DND-41 (cell line): ENCODE measurements around the gene CLBA1.

Experiments used
- ATAC-seq: fragments of 200-7000 bp; cut with Tn5 transposase; 3 replicates; pipeline ENCODE4 v1.9.1; 2021; ENCODE audit warnings: low read depth; ENCODE audit not compliant: insufficient read depth
- DNase-seq: peaks from one replicate; pipeline ENCODE4 v3.0.0-alpha.2; 2020
- H2AFZ ChIP-seq: 2 replicates; pipeline ENCODE4 v1.6.0; 2012; ENCODE audit warnings: low read depth, low read length
- H3K27ac ChIP-seq: 2 replicates; pipeline ENCODE4 v1.5.1; 2012; ENCODE audit warnings: low read length, inconsistent platforms
- H3K27me3 ChIP-seq: fragments of 200-600 bp; sonication (generic); 2 replicates; pipeline ENCODE4 v1.6.0; 2012; ENCODE audit warnings: low read length, mild to moderate bottlenecking, inconsistent platforms; ENCODE audit not compliant: insufficient read depth, poor library complexity
- H3K36me3 ChIP-seq: 2 replicates; pipeline ENCODE4 v1.5.1; 2012; ENCODE audit warnings: low read length, inconsistent platforms; ENCODE audit not compliant: insufficient read depth
- H3K4me1 ChIP-seq: 2 replicates; pipeline ENCODE4 v1.5.1; 2012; ENCODE audit warnings: mild to moderate bottlenecking, low read length; ENCODE audit not compliant: insufficient read depth
- H3K4me2 ChIP-seq: 2 replicates; pipeline ENCODE4 v1.6.0; 2012; ENCODE audit warnings: mild to moderate bottlenecking, moderate library complexity, low read length, inconsistent platforms; ENCODE audit not compliant: insufficient read depth
- H3K4me3 ChIP-seq, 2 experiments: fragments of 200-600 bp in 1 of 2; shearing (Covaris generic) in 1 of 2; 2 replicates each; pipeline ENCODE4 v1.5.1; 2012 to 2016; ENCODE audit warnings: inconsistent platforms in 2 of 2, low read length in 2 of 2, mild to moderate bottlenecking in 2 of 2, low read depth in 1 of 2, moderate library complexity in 1 of 2
- H3K79me2 ChIP-seq: 2 replicates; pipeline ENCODE4 v1.6.0; 2012; ENCODE audit warnings: low read length, inconsistent platforms; ENCODE audit not compliant: insufficient read depth
- H3K9ac ChIP-seq: 2 replicates; pipeline ENCODE4 v1.6.0; 2012; ENCODE audit warnings: low read depth, mild to moderate bottlenecking, inconsistent platforms, low read length, moderate library complexity
- H3K9me3 ChIP-seq: 2 replicates; pipeline ENCODE4 v1.5.1; 2012; ENCODE audit warnings: low read length, moderate library complexity, mild to moderate bottlenecking, inconsistent platforms; ENCODE audit not compliant: insufficient read depth, severe bottlenecking
- H4K20me1 ChIP-seq: 2 replicates; pipeline ENCODE4 v1.6.0; 2012; ENCODE audit warnings: low read length; ENCODE audit not compliant: insufficient read depth
- EZH2 ChIP-seq: IDR thresholded peaks from 3 replicates; pipeline ENCODE4 v1.6.1; 2012; ENCODE audit warnings: borderline replicate concordance, low read depth, mild to moderate bottlenecking, moderate library complexity, low read length, inconsistent platforms; ENCODE audit not compliant: severe bottlenecking
- TF ChIP-seq, protein P1 (sequence below): IDR thresholded peaks from 2 replicates; pipeline ENCODE4 v1.5.1; 2012; ENCODE audit warnings: borderline replicate concordance, low read length, moderate library complexity, mild to moderate bottlenecking; ENCODE audit not compliant: poor library complexity, severe bottlenecking; ENCODE audit errors: extremely low read depth

The CLBA1 gene

DNA sequence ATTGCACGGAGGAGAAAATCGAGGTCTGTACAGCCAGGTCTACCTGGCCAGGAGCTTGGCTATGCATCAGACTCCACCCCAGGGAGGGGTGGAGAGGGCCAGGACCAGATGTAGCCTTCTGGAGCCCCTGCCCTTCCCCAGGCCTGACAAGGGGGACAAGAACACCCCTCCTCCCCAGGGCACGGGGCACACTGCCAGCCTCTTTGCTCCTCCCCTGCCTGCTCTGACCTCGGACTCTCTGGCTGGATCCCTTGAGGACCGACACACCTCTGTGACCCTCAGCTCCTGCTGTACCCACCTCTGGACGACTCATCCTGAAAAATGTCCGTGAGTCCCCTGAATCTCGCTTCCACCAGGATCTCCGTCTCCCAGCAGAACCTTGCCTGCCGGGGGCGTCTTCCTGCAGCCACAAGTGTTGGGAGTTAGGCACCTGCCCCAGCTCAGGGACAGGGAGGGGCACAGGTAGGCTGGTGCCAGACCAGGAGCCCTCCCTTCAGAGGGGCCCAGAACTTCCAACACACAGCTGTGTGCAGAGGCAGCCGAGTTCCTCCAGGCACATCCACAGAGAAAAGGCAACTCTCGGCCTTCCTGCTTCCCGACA, 29.2 kb upstream of the CLBA1 start:
- H4K20me1 ChIP-seq, result no peaks in the 10 kb centered on the region
- H3K9ac ChIP-seq, result no peak overlapping the region
- no peak overlapping the region for H3K4me2 ChIP-seq
- H3K36me3 ChIP-seq, result no peaks in the 10 kb centered on the region
- no peaks in the 10 kb centered on the region for H3K9me3 ChIP-seq
- no peak for DNase-seq
- no peaks in the 10 kb centered on the region for H3K79me2 ChIP-seq
- no peaks in the 10 kb centered on the region for H3K27me3 ChIP-seq
- H3K27ac ChIP-seq, result no peak overlapping the region
- no peak overlapping the region for H2AFZ ChIP-seq
- ATAC-seq, result no peak
- TF ChIP-seq, protein P1, sequence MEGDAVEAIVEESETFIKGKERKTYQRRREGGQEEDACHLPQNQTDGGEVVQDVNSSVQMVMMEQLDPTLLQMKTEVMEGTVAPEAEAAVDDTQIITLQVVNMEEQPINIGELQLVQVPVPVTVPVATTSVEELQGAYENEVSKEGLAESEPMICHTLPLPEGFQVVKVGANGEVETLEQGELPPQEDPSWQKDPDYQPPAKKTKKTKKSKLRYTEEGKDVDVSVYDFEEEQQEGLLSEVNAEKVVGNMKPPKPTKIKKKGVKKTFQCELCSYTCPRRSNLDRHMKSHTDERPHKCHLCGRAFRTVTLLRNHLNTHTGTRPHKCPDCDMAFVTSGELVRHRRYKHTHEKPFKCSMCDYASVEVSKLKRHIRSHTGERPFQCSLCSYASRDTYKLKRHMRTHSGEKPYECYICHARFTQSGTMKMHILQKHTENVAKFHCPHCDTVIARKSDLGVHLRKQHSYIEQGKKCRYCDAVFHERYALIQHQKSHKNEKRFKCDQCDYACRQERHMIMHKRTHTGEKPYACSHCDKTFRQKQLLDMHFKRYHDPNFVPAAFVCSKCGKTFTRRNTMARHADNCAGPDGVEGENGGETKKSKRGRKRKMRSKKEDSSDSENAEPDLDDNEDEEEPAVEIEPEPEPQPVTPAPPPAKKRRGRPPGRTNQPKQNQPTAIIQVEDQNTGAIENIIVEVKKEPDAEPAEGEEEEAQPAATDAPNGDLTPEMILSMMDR, result no peak
- TF ChIP-seq EZH2, result no peak
- H3K4me3 ChIP-seq, result no peak overlapping the region
- no peaks in the 10 kb centered on the region for H3K4me1 ChIP-seq

DNA sequence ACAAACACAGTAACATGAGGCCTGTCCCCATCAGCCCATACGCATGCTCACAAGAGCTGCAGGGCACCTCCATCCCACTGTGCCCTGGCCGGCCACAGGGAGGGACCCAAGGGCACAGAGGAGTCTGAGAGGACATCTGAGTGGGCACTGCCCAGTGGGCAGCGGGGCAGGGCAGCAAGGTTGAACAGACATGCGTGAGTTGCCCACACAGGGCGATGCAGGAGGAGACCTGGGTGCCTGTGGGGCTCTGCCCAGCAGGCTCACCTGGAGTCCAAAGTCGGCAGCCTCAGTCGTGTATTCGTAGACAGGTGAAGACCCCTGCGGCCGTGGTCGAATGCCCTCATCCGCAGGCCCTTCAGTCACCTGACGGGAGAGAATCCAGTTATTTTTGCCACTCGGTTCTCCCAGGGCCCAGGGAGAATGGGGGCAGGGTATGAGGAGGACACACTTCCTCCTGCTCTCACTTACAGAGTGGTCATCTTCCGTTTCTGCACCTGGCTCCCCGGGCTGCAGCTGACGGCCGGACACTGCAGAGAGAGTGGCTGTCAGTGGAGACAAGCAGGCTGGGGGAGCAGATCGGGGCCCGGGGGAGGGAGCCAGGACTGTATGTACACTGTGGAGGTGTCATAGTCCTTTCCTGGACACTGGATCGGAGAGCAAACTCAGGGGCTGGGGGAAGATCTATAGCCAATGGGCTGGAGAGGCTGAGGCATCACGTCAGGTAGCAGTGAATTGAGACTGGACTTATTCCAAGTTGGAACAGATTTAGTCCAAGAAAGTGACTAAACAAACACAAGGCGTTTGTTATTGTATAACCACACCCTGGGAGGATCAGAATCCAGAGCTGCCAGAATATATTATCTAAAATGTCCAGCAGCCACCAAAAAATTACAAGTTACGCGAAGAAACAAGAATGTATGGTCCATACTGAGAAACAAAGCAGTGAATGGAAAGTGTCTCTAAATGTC, 28.2 kb upstream of the CLBA1 start:
- Histone ChIP-seq H3K36me3 (no peaks in the 10 kb centered on the region), H3K4me2 (no peak overlapping the region), H3K9ac (no peak overlapping the region), H2AFZ (no peak overlapping the region), H4K20me1 (no peaks in the 10 kb centered on the region), H3K79me2 (no peaks in the 10 kb centered on the region), H3K4me1 (no peaks in the 10 kb centered on the region), H3K27me3 (no peaks in the 10 kb centered on the region), H3K9me3 (no peaks in the 10 kb centered on the region), H3K4me3 (no peak overlapping the region), H3K27ac (no peak overlapping the region)
- no peak for TF ChIP-seq EZH2
- TF ChIP-seq, protein P1, result no peak
- DNase-seq, result no peak
- no peak for ATAC-seq

DNA sequence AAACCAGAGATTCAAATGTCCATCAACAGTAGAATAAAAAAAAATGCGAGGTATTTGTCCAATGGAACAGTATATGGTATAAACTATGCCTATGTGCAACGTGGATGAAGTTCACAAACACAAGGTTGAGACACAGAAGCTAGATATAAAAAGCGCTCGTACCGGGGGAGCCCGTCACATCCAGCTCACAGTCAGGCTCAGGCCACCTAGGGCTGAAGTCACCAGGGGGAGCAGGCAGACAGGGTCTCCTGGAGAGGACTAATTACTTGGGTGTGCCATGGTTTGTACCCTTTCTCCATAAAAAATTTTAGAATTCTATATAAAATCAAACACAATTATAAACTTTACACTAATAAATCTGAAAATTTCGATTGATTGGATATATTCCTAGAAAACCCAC, 21.0 kb upstream of the CLBA1 start:
- ATAC-seq (no peak), DNase-seq (no peak)
- no peaks in the 10 kb centered on the region for H3K9me3 ChIP-seq
- H4K20me1 ChIP-seq, result peaks cover 4% of the 10 kb centered on the region; the same call in 1 of the 2 replicates
- no peaks in the 10 kb centered on the region for H3K36me3 ChIP-seq
- H3K4me3 ChIP-seq, result no peak overlapping the region
- H3K4me2 ChIP-seq, result no peak overlapping the region
- no peaks in the 10 kb centered on the region for H3K4me1 ChIP-seq
- no peaks in the 10 kb centered on the region for H3K27me3 ChIP-seq
- no peaks in the 10 kb centered on the region for H3K79me2 ChIP-seq
- no peak overlapping the region for H2AFZ ChIP-seq
- no peak overlapping the region for H3K27ac ChIP-seq
- H3K9ac ChIP-seq, result no peak overlapping the region
- TF ChIP-seq, protein P1, result no peak
- TF ChIP-seq EZH2, result no peak
